Stromal cell of bone marrow (primary cell): ENCODE data around the gene ZNF787.
"Not testable (repeated sequence)": the region's sequence is repeated elsewhere in the genome, so short reads cannot be mapped to it uniquely, and the experiment has no call there.

Experiments
- DNase-seq: peaks from one replicate; pipeline ENCODE4 v3.0.0-alpha.2; 2012; ENCODE audit warnings: low read depth

The ZNF787 gene

GRCh38 chr19:56121180-56122167, at the start of gene ZNF787:
TSS of gene ZNF787 (minus strand) at chr19:56121295. CDS start at chr19:56103217, 18,078 bp downstream.
- peak; percentile 88 for DNase-seq

GRCh38 chr19:56170261-56170660, 49.2 kb upstream of the ZNF787 start:
- peak; percentile 7 for DNase-seq

GRCh38 chr19:56167064-56167578, 46.0 kb upstream of the ZNF787 start:
- DNase-seq: no peak

- DNase-seq: no peak
Observed at GRCh38 chr19:56163097-56163496, 42.0 kb upstream of the ZNF787 start.

GRCh38 chr19:56162258-56162657, 41.2 kb upstream of the ZNF787 start:
- DNase-seq: no peak

- DNase-seq: no peak
Observed at GRCh38 chr19:56161534-56161933, 40.4 kb upstream of the ZNF787 start.

GRCh38 chr19:56159622-56160271, 38.7 kb upstream of the ZNF787 start:
- DNase-seq: no peak

GRCh38 chr19:56159009-56159559, 38.0 kb upstream of the ZNF787 start:
- DNase-seq: no peak

- DNase-seq: no peak
Observed at GRCh38 chr19:56158170-56158757, 37.2 kb upstream of the ZNF787 start.

GRCh38 chr19:56156768-56157167, 35.7 kb upstream of the ZNF787 start:
- DNase-seq: no peak

- DNase-seq: no peak
Observed at GRCh38 chr19:56155124-56155687, 34.1 kb upstream of the ZNF787 start.

GRCh38 chr19:56153507-56153906, 32.4 kb upstream of the ZNF787 start:
- DNase-seq: no peak

GRCh38 chr19:56152644-56153043, 31.5 kb upstream of the ZNF787 start:
- DNase-seq: no peak

- no peak for DNase-seq
Observed at GRCh38 chr19:56150358-56150757, 29.3 kb upstream of the ZNF787 start.

- DNase-seq: no peak
Observed at GRCh38 chr19:56149656-56150038, 28.6 kb upstream of the ZNF787 start.

- not testable (repeated sequence) for DNase-seq
Observed at GRCh38 chr19:56148955-56149655, 28.0 kb upstream of the ZNF787 start.

- DNase-seq: no peak
Observed at GRCh38 chr19:56148096-56148495, 27.0 kb upstream of the ZNF787 start.

- no peak for DNase-seq
Observed at GRCh38 chr19:56147307-56147706, 26.2 kb upstream of the ZNF787 start.

- DNase-seq: no peak
Observed at GRCh38 chr19:56146904-56147303, 25.8 kb upstream of the ZNF787 start.

- DNase-seq: no peak
Observed at GRCh38 chr19:56145698-56146097, 24.6 kb upstream of the ZNF787 start.

- no peak for DNase-seq
Observed at GRCh38 chr19:56144831-56145230, 23.7 kb upstream of the ZNF787 start.
